SK-N-SH (cell line): Measurements from ENCODE around the gene NKAPL. TPM values are rescaled to one million over a fixed set of nuclear protein-coding genes. Genes with fewer than 3 reads are reported as not detected.

Experiments
- CTCF ChIA-PET: fragments of 300-600, 350-600 bp; formaldehyde crosslinking; extraction: SDS; loops from one replicate; lab custom pipeline; 2021; lab: Yijun Ruan, JAX
- POLR2A ChIA-PET: fragments of 350-600 bp; sonication (Branson Sonifier 250); formaldehyde crosslinking; extraction: SDS; loops from one replicate; lab custom pipeline; 2020; ENCODE audit warnings: antibody characterized with exemption, inconsistent platforms; lab: Yijun Ruan, JAX
- DNase-seq: peaks from one replicate; pipeline ENCODE4 v3.0.0; 2012
- H2AFZ ChIP-seq: fragments of 200-600 bp; sonication (generic); 2 replicates; pipeline ENCODE4 v1.8.1; 2016; ENCODE audit warnings: antibody characterized with exemption, mild to moderate bottlenecking, low read depth
- H3F3A ChIP-seq: fragments of 200-600 bp; sonication (generic); replicated peaks from 2 replicates; pipeline ENCODE3; 2016; ENCODE audit warnings: antibody characterized with exemption, mild to moderate bottlenecking; ENCODE audit not compliant: insufficient read depth
- H3K27ac ChIP-seq, 2 experiments: fragments of 200-500 bp in 1 of 2; fragments of 200-600 bp in 1 of 2; sonication (Bioruptor generic) in 1 of 2; sonication (generic), shearing (Covaris generic) in 1 of 2; 2 replicates each; pipeline versions ENCODE4 v1.5.1 to v1.6.1; 2014 to 2016; ENCODE audit warnings: low read depth in 2 of 2, inconsistent platforms in 1 of 2, low read length in 1 of 2, mild to moderate bottlenecking in 1 of 2, mixed read lengths in 1 of 2
- H3K27me3 ChIP-seq: fragments of 200-600 bp; sonication (generic), shearing (Covaris generic); 2 replicates; pipeline ENCODE4 v1.6.1; 2016; ENCODE audit warnings: mixed run types; ENCODE audit not compliant: insufficient read depth
- H3K36me3 ChIP-seq, 2 experiments: fragments of 200-500 bp in 1 of 2; fragments of 200-600 bp in 1 of 2; sonication (Bioruptor generic) in 1 of 2; sonication (generic) in 1 of 2; replicated peaks in 1 of 2; 2 replicates each; pipeline versions ENCODE3 to v1.5.1; 2014 to 2016; ENCODE audit warnings: low read length in 1 of 2, mild to moderate bottlenecking in 1 of 2; ENCODE audit not compliant: insufficient read depth in 2 of 2, control insufficient read depth in 1 of 2
- H3K4me1 ChIP-seq, 2 experiments: fragments of 200-500 bp in 1 of 2; fragments of 200-600 bp in 1 of 2; sonication (Bioruptor generic) in 1 of 2; sonication (generic), shearing (Covaris generic) in 1 of 2; 2 replicates each; pipeline versions ENCODE4 v1.5.1 to v1.6.1; 2014 to 2016; ENCODE audit warnings: low read depth in 1 of 2, low read length in 1 of 2, mixed run types in 1 of 2; ENCODE audit not compliant: insufficient read depth in 2 of 2, control insufficient read depth in 1 of 2
- H3K4me2 ChIP-seq: fragments of 200-600 bp; sonication (generic), shearing (Covaris generic); 2 replicates; pipeline ENCODE4 v1.6.1; 2017; ENCODE audit warnings: mixed run types
- H3K4me3 ChIP-seq, 2 experiments: fragments of 200-500 bp in 1 of 2; fragments of 200-600 bp in 1 of 2; sonication (Bioruptor generic) in 1 of 2; sonication (generic), shearing (Covaris generic) in 1 of 2; 2 replicates each; pipeline versions ENCODE4 v1.5.1 to v1.8.1; 2014 to 2016; ENCODE audit warnings: low read depth in 2 of 2, inconsistent platforms in 1 of 2, low read length in 1 of 2, mild to moderate bottlenecking in 1 of 2, mixed read lengths in 1 of 2, moderate library complexity in 1 of 2
- H3K79me2 ChIP-seq: fragments of 200-600 bp; sonication (generic); 2 replicates; pipeline ENCODE4 v1.8.1; 2017; ENCODE audit warnings: mild to moderate bottlenecking; ENCODE audit not compliant: insufficient read depth
- H3K9ac ChIP-seq: fragments of 200-600 bp; sonication (generic); 2 replicates; pipeline ENCODE4 v1.6.1; 2017; ENCODE audit warnings: mixed run types
- H3K9me2 ChIP-seq: fragments of 200-600 bp; sonication (generic); 2 replicates; pipeline ENCODE4 v1.6.1; 2017; ENCODE audit warnings: mixed run types
- H3K9me3 ChIP-seq: fragments of 200-600 bp; sonication (generic); 2 replicates; pipeline ENCODE4 v1.6.1; 2017; ENCODE audit warnings: mixed run types, mild to moderate bottlenecking, moderate library complexity
- H4K20me1 ChIP-seq: fragments of 200-600 bp; sonication (generic); 2 replicates; pipeline ENCODE4 v1.6.1; 2017; ENCODE audit warnings: mild to moderate bottlenecking, mixed run types; ENCODE audit not compliant: insufficient read depth
- EP300 ChIP-seq, 2 experiments: IDR thresholded peaks; 2 replicates each; pipeline versions ENCODE4 v1.4.0 to v1.6.1; 2012; ENCODE audit warnings: borderline replicate concordance in 1 of 2, low read depth in 1 of 2, low read length in 1 of 2
- FOSL2 ChIP-seq: IDR thresholded peaks from 2 replicates; pipeline ENCODE4 v1.4.0; 2012; ENCODE audit warnings: low read depth, mild to moderate bottlenecking, moderate library complexity, borderline replicate concordance
- FOXM1 ChIP-seq: IDR thresholded peaks from 2 replicates; pipeline ENCODE4 v1.4.0; 2012; ENCODE audit warnings: low read depth, mild to moderate bottlenecking
- GABPA ChIP-seq: IDR thresholded peaks from 2 replicates; pipeline ENCODE4 v1.4.0; 2012; ENCODE audit warnings: low read depth, mild to moderate bottlenecking
- GATA2 ChIP-seq: sonication (generic); formaldehyde crosslinking; IDR thresholded peaks from 2 replicates; pipeline ENCODE4 v1.5.0; 2020; ENCODE audit warnings: mild to moderate bottlenecking, missing genetic modification reagents
- MXI1 ChIP-seq: IDR thresholded peaks from 2 replicates; pipeline ENCODE4 v1.6.1; 2012; ENCODE audit warnings: mild to moderate bottlenecking, low read depth, low read length, improper control_type of control experiment
- RFX5 ChIP-seq: IDR thresholded peaks from 2 replicates; pipeline ENCODE4 v1.6.1; 2012; ENCODE audit warnings: mild to moderate bottlenecking, improper control_type of control experiment, low read length
- YY1 ChIP-seq: IDR thresholded peaks from 2 replicates; pipeline ENCODE4 v1.4.0; 2012; ENCODE audit warnings: low read depth, mild to moderate bottlenecking
- WGBS: methylation state at CpG from one replicate; pipeline ENCODE4 v1.1.6; 2017; ENCODE audit warnings: low lambda C conversion rate; 5-methylcytosine and 5-hydroxymethylcytosine counted together
- polyA plus RNA-seq, 3 experiments: library from polyadenylated mRNA; depleted of rRNA; stranded (reverse); fragments of >200 nt; gene quantifications; 2 replicates each; pipeline ENCODE4 v1.2.3, GENCODE V29; 2012
- TF ChIP-seq, protein P1 (sequence below): IDR thresholded peaks from 2 replicates; pipeline ENCODE4 v1.4.0; 2012; ENCODE audit warnings: low read depth
- TF ChIP-seq, protein P2 (sequence below): fragments of 150-350 bp; IDR thresholded peaks from 2 replicates; pipeline ENCODE4 v1.6.1; 2016; ENCODE audit warnings: mild to moderate bottlenecking, low read depth, low read length
- TF ChIP-seq, protein P3 (sequence below): fragments of 150-350 bp; IDR thresholded peaks from 2 replicates; pipeline ENCODE4 v1.6.1; 2017; ENCODE audit warnings: antibody characterized with exemption, low read length, low read depth, borderline replicate concordance
- TF ChIP-seq, protein P4 (sequence below): IDR thresholded peaks from 2 replicates; pipeline ENCODE4 v1.4.0; 2012; ENCODE audit warnings: low read depth, borderline replicate concordance
- TF ChIP-seq, protein P5 (sequence below): IDR thresholded peaks from 2 replicates; pipeline ENCODE4 v1.6.1; 2012; ENCODE audit warnings: mild to moderate bottlenecking, low read depth, low read length, moderate library complexity

The NKAPL gene
- polyA plus RNA-seq, 1 of the 3 experiments (the other 2 are of a cell fraction): not detected

DNA sequence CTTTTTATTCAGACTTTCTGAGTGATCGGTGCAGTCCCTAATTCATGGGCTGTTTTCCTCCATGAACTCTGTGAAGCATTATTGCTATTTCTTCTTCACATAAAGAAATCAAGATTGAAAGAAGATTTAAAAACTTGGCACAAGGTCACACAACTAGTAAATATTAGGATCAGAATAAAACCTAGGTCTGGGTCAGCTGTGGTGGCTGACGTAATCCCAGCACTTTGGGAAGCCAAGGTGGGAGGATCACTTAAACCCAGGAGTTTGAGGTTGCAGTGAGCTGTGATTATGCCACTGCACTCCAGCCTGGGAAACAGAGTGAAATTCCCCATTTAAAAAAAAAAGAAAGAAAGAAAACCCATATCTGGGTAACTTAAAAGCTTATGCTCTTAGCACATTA lies 32.6 kb upstream of the NKAPL start:
- no peaks in the 10 kb centered on the region for H4K20me1 ChIP-seq
- no peaks in the 10 kb centered on the region for H3K9me2 ChIP-seq
- peaks cover 46% of the 10 kb centered on the region for H3K79me2 ChIP-seq
- ChIA-PET POLR2A (no interaction called here), CTCF (interaction anchor here (1.2 to 3.3 kb wide), 3 partner anchors 51 to 130 kb away, joined by 3 to 10 read pairs (median 3); no protein-coding TSS in a partner anchor)
- whole genome bisulfite sequencing: 96% methylated on average over 2 of the region's 2 CpGs
- peaks cover 0 to 7% of the 10 kb centered on the region in 2 experiments; a peak in 3 of 4 replicates for H3K4me1 ChIP-seq
- TF ChIP-seq RFX5 (no peak), GATA2 (no peak), EP300 (IDR thresholded peaks at IDR 0.05; ENCODE audit: borderline replicate concordance in 1 of 2, low read depth in 1 of 2, low read length in 1 of 2) (no peak), YY1 (no peak), MXI1 (no peak), GABPA (no peak), FOXM1 (no peak), FOSL2 (no peak)
- TF ChIP-seq, protein P1, sequence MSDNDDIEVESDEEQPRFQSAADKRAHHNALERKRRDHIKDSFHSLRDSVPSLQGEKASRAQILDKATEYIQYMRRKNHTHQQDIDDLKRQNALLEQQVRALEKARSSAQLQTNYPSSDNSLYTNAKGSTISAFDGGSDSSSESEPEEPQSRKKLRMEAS: no peak
- TF ChIP-seq, protein P2, sequence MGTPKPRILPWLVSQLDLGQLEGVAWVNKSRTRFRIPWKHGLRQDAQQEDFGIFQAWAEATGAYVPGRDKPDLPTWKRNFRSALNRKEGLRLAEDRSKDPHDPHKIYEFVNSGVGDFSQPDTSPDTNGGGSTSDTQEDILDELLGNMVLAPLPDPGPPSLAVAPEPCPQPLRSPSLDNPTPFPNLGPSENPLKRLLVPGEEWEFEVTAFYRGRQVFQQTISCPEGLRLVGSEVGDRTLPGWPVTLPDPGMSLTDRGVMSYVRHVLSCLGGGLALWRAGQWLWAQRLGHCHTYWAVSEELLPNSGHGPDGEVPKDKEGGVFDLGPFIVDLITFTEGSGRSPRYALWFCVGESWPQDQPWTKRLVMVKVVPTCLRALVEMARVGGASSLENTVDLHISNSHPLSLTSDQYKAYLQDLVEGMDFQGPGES: no peak
- TF ChIP-seq, protein P3, sequence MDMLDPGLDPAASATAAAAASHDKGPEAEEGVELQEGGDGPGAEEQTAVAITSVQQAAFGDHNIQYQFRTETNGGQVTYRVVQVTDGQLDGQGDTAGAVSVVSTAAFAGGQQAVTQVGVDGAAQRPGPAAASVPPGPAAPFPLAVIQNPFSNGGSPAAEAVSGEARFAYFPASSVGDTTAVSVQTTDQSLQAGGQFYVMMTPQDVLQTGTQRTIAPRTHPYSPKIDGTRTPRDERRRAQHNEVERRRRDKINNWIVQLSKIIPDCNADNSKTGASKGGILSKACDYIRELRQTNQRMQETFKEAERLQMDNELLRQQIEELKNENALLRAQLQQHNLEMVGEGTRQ: no peak
- TF ChIP-seq, protein P4, sequence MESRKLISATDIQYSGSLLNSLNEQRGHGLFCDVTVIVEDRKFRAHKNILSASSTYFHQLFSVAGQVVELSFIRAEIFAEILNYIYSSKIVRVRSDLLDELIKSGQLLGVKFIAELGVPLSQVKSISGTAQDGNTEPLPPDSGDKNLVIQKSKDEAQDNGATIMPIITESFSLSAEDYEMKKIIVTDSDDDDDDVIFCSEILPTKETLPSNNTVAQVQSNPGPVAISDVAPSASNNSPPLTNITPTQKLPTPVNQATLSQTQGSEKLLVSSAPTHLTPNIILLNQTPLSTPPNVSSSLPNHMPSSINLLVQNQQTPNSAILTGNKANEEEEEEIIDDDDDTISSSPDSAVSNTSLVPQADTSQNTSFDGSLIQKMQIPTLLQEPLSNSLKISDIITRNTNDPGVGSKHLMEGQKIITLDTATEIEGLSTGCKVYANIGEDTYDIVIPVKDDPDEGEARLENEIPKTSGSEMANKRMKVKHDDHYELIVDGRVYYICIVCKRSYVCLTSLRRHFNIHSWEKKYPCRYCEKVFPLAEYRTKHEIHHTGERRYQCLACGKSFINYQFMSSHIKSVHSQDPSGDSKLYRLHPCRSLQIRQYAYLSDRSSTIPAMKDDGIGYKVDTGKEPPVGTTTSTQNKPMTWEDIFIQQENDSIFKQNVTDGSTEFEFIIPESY: no peak
- TF ChIP-seq, protein P5, sequence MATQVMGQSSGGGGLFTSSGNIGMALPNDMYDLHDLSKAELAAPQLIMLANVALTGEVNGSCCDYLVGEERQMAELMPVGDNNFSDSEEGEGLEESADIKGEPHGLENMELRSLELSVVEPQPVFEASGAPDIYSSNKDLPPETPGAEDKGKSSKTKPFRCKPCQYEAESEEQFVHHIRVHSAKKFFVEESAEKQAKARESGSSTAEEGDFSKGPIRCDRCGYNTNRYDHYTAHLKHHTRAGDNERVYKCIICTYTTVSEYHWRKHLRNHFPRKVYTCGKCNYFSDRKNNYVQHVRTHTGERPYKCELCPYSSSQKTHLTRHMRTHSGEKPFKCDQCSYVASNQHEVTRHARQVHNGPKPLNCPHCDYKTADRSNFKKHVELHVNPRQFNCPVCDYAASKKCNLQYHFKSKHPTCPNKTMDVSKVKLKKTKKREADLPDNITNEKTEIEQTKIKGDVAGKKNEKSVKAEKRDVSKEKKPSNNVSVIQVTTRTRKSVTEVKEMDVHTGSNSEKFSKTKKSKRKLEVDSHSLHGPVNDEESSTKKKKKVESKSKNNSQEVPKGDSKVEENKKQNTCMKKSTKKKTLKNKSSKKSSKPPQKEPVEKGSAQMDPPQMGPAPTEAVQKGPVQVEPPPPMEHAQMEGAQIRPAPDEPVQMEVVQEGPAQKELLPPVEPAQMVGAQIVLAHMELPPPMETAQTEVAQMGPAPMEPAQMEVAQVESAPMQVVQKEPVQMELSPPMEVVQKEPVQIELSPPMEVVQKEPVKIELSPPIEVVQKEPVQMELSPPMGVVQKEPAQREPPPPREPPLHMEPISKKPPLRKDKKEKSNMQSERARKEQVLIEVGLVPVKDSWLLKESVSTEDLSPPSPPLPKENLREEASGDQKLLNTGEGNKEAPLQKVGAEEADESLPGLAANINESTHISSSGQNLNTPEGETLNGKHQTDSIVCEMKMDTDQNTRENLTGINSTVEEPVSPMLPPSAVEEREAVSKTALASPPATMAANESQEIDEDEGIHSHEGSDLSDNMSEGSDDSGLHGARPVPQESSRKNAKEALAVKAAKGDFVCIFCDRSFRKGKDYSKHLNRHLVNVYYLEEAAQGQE: no peak
- no peak overlapping the region for H2AFZ ChIP-seq
- H3K4me3 ChIP-seq: peak overlapping the region in 1 of 2 experiments; percentile 78; a peak in 1 of 4 replicates
- DNase-seq: no peak
- H3F3A ChIP-seq: no peaks in the 10 kb centered on the region
- H3K27ac ChIP-seq: no peak overlapping the region
- H3K27me3 ChIP-seq: no peaks in the 10 kb centered on the region
- H3K4me2 ChIP-seq: peak overlapping the region; percentile 84
- H3K36me3 ChIP-seq: peaks cover 39 to 42% of the 10 kb centered on the region in 2 experiments
- no peak overlapping the region for H3K9ac ChIP-seq
- no peaks in the 10 kb centered on the region for H3K9me3 ChIP-seq
